Suprapubic skin (tissue), 4 donors: ENCODE measurements around the gene PRIMA1.

Source experiments
- CTCF ChIP-seq, 2 donors: fragments of 200-600 bp in 1 of 2; fragments of 450-650 bp in 1 of 2; sonication (generic) in 1 of 2; IDR thresholded peaks; one replicate each; pipeline ENCODE4 v1.5.1; 2016 to 2019; ENCODE audit warnings: antibody characterized with exemption in 2 of 2, mild to moderate bottlenecking in 1 of 2, moderate library complexity in 1 of 2
- POLR2A ChIP-seq, 2 donors: fragments of 450-650 bp; IDR thresholded peaks; one replicate each; pipeline ENCODE4 v1.6.1; 2017; ENCODE audit warnings: antibody characterized with exemption in 2 of 2, mild to moderate bottlenecking in 2 of 2, moderate library complexity in 2 of 2
- POLR2AphosphoS5 ChIP-seq, 3 donors: sonication (generic); formaldehyde crosslinking; IDR thresholded peaks; one replicate each; pipeline ENCODE4 v1.6.1; 2017; ENCODE audit warnings: antibody characterized with exemption in 3 of 3

GRCh38 chr14:93735206-93735605 lies 53.1 kb downstream of the PRIMA1 start:
- TF ChIP-seq CTCF (IDR thresholded peaks at IDR 0.05) (no peak), POLR2A (IDR thresholded peaks at IDR 0.05) (no peak), POLR2AphosphoS5 (IDR thresholded peaks at IDR 0.05) (no peak)
